HG03108 (cell line): ENCODE data around the gene ZNF385A.
A peak's percentile ranks its signal among the peaks of the same experiment; 100 is the strongest.
"Not testable (repeated sequence)": the region's sequence is repeated elsewhere in the genome, so short reads cannot be mapped to it uniquely, and the experiment has no call there.

ENCODE experiments used
- ATAC-seq: cut with Tn5 transposase; IDR thresholded peaks from one replicate; pipeline ENCODE4 v1.9.1; 2021; ENCODE audit warnings: moderate library complexity; ENCODE audit not compliant: unreplicated experiment

The ZNF385A gene

DNA sequence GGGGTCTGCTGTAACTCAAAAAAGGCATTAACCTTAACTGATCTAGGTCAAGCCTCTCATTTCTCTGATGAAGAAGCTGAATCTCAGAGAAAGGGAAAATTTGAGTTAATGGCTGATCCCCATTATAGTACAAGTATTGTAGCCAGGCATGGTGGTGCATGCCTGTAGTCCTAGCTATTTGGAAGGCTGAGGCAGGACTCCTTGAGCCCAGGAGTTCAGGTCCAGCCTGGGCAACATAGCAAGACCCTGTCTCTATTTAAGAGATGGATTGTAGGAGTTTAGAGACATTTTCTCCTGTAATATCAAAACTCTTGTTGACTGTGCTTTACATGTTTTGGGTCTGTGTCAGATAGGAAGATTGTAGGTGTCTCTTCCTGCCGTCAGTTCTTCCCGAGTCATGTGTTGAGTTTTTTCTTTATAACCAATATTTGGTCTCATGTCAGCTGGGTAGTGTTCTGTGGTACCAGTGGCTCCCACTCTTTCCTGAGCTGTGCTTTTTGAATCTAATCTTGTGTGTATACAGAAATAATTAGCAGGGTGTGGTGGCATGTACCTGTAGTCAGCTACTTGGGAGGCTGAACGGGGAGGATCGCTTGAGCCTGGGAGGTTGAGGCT is 51.0 kb downstream of the ZNF385A start:
- no peak for ATAC-seq

DNA sequence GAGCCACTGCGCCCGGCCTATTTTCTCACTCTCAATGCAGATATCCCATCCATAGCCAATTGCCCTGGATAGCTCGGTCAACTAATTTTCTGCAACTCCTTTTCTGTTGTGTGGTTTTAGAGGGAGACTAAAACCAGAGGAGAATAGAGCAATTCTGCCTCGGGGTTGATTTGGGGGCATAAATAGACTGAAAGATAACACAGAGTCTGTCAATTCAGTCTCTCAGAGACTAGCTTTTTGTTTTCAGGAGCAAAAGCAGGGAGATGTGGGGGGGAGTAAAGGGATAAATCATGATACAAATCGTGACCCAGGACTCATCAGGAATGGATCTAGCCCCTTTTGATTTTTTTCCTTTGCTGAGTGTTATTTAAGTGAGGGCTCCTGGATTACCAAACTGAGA is 53.1 kb downstream of the ZNF385A start:
- ATAC-seq = no peak

DNA sequence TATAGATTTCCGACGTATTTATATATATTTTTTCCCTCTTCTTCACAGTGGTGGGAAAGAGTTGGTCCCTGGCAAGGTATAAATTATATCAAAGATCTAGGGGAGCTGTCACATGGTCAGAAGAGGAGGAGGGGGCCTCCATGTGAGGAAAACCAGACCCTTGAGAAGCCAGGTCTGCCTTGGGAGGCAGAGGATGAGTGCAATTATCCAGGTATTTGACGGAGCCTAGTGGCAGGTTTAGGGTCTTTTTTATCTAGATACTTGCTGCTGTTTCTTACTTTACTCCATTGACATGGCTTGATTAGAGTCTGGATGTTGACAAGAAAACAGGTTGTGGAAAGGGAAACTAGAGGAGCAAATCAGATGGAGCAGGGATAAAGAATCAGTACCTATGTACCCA is 54.1 kb downstream of the ZNF385A start:
- no peak for ATAC-seq

DNA sequence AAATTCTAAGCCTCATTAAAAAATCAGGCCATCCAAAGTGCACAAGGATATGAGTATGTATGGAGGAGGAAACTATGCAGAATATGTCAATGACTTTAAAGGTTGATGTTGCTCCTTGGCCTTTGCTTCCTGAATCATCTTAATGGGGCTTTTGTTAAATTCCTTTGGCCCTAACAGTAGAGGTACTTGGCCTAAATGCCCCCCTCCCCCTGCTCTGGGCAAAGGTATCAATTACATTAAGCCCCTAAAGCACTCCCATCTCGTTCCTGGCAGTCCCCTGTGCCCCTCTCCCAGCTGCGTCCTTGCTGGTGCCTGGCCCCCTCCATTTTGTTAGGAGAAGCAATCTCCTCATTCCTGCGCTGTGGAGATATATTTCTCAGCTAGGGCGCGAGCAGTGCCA is 54.8 kb downstream of the ZNF385A start:
- no peak for ATAC-seq

DNA sequence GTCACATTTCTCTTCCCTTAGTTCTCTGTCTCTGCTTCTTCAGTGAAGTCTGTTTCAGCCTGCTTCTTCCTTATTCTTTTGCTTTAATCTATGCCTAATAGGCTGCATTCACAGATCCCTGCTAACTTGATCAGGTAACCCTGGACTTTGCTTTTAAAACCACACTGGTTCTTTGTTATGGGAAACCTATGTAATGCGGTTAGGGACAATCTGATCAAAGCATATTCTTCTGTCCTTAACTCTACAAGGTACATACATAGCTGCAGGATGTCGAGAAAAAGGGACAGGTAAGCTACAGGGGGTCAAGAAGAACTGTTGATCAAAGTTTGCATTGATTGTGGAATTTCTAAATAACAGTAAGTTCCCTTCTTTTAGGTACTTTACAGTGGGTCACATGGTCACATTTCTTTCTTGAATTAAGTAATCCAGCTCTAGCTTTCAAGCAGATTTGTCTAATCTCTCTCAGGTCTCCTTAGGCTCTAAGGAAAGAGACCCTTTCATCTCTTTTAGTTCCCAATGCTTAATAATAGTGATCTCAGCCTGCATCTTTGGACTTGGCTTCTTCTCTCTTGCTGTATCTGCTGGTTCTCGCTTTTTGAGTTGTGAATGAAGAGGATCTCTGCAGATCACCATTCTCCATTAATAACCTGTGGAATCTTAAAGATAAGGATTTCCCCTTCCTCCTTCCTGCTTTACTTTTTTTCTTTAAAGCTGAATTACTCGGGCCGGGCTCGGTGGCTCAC is 55.8 kb downstream of the ZNF385A start:
- ATAC-seq = no peak

DNA sequence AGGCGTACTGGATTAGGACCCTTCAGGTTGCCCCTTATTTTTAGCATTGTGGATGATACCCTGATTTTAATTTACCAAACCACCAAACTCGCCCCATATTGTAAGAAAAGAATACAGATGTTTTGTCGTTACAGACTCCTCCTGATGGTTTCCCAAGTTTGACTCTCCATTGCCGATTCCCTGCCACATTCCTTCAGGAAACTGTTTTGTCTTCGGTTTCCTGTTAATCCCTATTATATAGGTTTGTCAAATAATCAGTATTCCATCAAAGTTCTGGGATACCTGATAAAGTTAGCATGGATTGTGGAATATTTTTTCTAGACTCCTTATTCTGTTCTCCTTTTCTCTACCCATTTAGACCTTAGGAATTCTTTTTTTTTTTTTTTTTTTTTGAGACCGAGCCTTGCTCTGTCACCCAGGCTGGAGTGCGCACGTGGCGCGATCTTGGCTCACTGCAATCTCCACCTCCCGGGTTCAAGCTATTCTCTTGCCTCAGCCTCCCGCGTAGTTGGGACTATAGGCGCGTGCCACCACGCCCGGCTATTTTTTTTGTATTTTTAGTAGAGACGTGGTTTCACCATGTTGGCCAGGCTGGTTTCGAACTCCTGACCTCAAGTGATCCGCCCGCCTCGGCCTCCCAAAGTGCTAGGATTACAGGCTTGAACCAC is 59.0 kb downstream of the ZNF385A start:
- ATAC-seq = not testable (repeated sequence)

DNA sequence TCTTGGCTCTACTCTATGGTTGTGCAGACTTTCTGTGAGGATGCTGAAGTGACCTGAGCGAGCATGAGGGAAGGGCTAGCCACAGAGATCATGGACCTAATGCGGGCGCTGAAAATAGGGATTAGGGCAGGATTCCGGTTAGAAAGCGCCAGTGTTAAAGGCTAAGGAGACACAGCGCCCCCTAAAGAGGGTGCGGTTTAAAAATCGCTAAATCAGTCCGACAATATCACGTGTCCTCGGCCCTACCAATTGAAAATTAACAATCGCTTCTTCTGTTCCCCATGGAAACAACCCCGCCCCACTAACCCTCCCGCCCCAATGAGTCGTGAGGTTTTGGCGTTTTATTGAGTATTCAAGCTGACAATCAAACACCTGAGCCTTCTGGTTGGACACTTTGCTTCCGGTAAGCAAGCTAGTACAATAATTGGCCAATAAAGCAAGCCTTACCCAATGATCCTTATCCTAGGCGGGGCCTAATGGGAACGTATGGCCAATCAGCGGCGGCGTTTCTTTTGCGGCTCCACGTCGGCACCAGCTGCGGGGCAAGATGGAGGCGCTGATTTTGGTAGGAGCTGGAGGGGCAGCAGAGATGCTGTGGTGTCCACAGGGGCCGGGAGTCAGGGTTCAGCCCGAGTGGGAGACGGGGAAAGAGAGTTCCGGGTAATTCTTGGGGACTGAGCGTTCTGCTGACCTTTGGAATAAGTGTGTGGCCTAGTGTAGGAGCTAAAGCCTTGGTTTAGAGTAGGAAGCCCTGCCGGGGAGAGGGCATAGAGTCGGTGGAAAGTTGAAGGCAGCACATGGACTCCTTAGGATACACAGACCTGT is 59.7 kb downstream of the ZNF385A start, which contains the start of gene COPZ1:
COPZ1 (plus strand) TSS at position 515 of the 825 bp plus-strand sequence; CDS start at position 548, 33 bp downstream.
- peak; percentile 99 for ATAC-seq

DNA sequence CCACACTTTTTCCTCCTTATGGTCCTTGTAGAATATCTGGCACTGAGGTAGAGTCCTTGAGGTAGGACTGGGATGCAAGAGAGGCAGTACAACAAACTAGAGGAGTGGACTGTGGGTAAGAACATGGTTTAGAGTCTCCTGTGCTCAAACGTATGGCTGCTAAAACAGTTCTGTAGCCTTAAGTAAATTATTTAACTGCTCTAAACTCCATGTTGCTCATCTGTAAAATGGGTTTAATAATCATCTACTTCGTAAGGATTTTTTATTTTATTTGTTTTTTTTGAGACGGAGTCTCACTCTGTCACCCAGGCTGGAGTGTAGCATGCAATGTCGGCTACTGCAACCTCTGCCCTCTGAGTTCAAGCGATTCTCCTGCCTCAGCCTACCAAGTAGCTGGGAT is 63.2 kb downstream of the ZNF385A start:
- no peak for ATAC-seq
